ENCODE results near the gene C9orf85. TPM values are rescaled to one million over a fixed set of nuclear protein-coding genes. Genes with fewer than 3 reads are reported as not detected.
A peak's percentile ranks its signal among the peaks of the same experiment; 100 is the strongest.

C9orf85 gene
- total RNA-seq, 2 donors from 2014 or later: 7.5 to 9.3 TPM

- no peak for DNase-seq
- Histone ChIP-seq H3K9ac (ENCODE audit: extremely low read depth, low read length, poor library complexity, severe bottlenecking) (no peak overlapping the region), H3K4me1 (ENCODE audit: control insufficient read depth, insufficient read depth, low read length) (no peaks in the 10 kb centered on the region), H3K27me3 (ENCODE audit: control insufficient read depth, insufficient read depth, low read length, poor library complexity, severe bottlenecking) (no peaks in the 10 kb centered on the region), H3K9me3 (ENCODE audit: control insufficient read depth, low read length) (peaks cover 28% of the 10 kb centered on the region), H3K36me3 (ENCODE audit: control insufficient read depth, insufficient read depth, low read length) (peaks cover 24% of the 10 kb centered on the region), H3K4me3 (ENCODE audit: low read length) (no peak overlapping the region), H3K27ac (ENCODE audit: low read depth, low read length) (no peak overlapping the region)
- Mint-ChIP-seq H3K4me3 (no peak overlapping the region), H3K27me3 (ENCODE audit: insufficient read depth) (no peaks in the 10 kb centered on the region), H3K4me1 (peaks cover 7% of the 10 kb centered on the region), H3K27ac (no peak overlapping the region), H3K9me3 (peaks cover 12% of the 10 kb centered on the region), H3K36me3 (ENCODE audit: low read depth) (peaks cover 33% of the 10 kb centered on the region)
- TF ChIP-seq CTCF (conservative IDR thresholded peaks at IDR 0.05): no peak
- 92% methylated on average over 2 of the region's 2 CpGs; no CpG with 5 or more reads in 1 of the 2 experiments for WGBS, 2 experiments (ENCODE audit: insufficient coverage in 1 of 2, insufficient read length in 1 of 2)
Measured at GRCh38 chr9:71879644-71880174, 31.7 kb upstream of the C9orf85 start.

GRCh38 chr9:71884005-71884404, 27.4 kb upstream of the C9orf85 start:
- Mint-ChIP-seq H3K9me3 (peaks cover 12% of the 10 kb centered on the region), H3K36me3 (ENCODE audit: low read depth) (peaks cover 43% of the 10 kb centered on the region), H3K4me3 (no peak overlapping the region), H3K4me1 (no peaks in the 10 kb centered on the region), H3K27ac (no peak overlapping the region), H3K27me3 (ENCODE audit: insufficient read depth) (no peaks in the 10 kb centered on the region)
- H3K4me1 ChIP-seq (ENCODE audit: control insufficient read depth, insufficient read depth, low read length): no peaks in the 10 kb centered on the region
- no peaks in the 10 kb centered on the region for H3K27me3 ChIP-seq (ENCODE audit: control insufficient read depth, insufficient read depth, low read length, poor library complexity, severe bottlenecking)
- no peak overlapping the region for H3K9ac ChIP-seq (ENCODE audit: extremely low read depth, low read length, poor library complexity, severe bottlenecking)
- H3K9me3 ChIP-seq (ENCODE audit: control insufficient read depth, low read length): peaks cover 22% of the 10 kb centered on the region
- peaks cover 28% of the 10 kb centered on the region for H3K36me3 ChIP-seq (ENCODE audit: control insufficient read depth, insufficient read depth, low read length)
- DNase-seq: no peak
- H3K27ac ChIP-seq (ENCODE audit: low read depth, low read length): no peak overlapping the region
- peak overlapping the region; percentile 10 for H3K4me3 ChIP-seq (ENCODE audit: low read length)
- no peak for TF ChIP-seq CTCF (conservative IDR thresholded peaks at IDR 0.05)

- H3K4me3 ChIP-seq (ENCODE audit: low read length): no peak overlapping the region
- Mint-ChIP-seq H3K27ac (no peak overlapping the region), H3K36me3 (ENCODE audit: low read depth) (peaks cover 49% of the 10 kb centered on the region), H3K27me3 (ENCODE audit: insufficient read depth) (no peaks in the 10 kb centered on the region), H3K9me3 (peaks cover 12% of the 10 kb centered on the region), H3K4me3 (no peak overlapping the region), H3K4me1 (no peaks in the 10 kb centered on the region)
- H3K27ac ChIP-seq (ENCODE audit: low read depth, low read length): no peak overlapping the region
- H3K9me3 ChIP-seq (ENCODE audit: control insufficient read depth, low read length): peaks cover 20% of the 10 kb centered on the region
- no peak for DNase-seq
- no peaks in the 10 kb centered on the region for H3K27me3 ChIP-seq (ENCODE audit: control insufficient read depth, insufficient read depth, low read length, poor library complexity, severe bottlenecking)
- H3K4me1 ChIP-seq (ENCODE audit: control insufficient read depth, insufficient read depth, low read length): no peaks in the 10 kb centered on the region
- H3K9ac ChIP-seq (ENCODE audit: extremely low read depth, low read length, poor library complexity, severe bottlenecking): no peak overlapping the region
- WGBS, 2 experiments (ENCODE audit: insufficient coverage in 1 of 2, insufficient read length in 1 of 2): 92% methylated on average over 2 of the region's 2 CpGs; no CpG with 5 or more reads in 1 of the 2 experiments
- H3K36me3 ChIP-seq (ENCODE audit: control insufficient read depth, insufficient read depth, low read length): peaks cover 35% of the 10 kb centered on the region
- no peak for TF ChIP-seq CTCF (conservative IDR thresholded peaks at IDR 0.05)
Measured at GRCh38 chr9:71885467-71885866, 26.0 kb upstream of the C9orf85 start.
